Parathyroid adenoma (tissue), 2 donors: Measurements from ENCODE around the gene FBN2.

Experiments used
- H2AFZ ChIP-seq: fragments of 300-600 bp; sonication (generic); one replicate; pipeline ENCODE4 v1.7.0; 2017; ENCODE audit warnings: antibody characterized with exemption, mild to moderate bottlenecking
- H3K27ac ChIP-seq: fragments of 300-600 bp; sonication (generic); one replicate; pipeline ENCODE4 v1.7.0; 2017
- H3K27me3 ChIP-seq: fragments of 300-600 bp; sonication (generic); one replicate; pipeline ENCODE4 v1.7.0; 2017; ENCODE audit warnings: low read length; ENCODE audit not compliant: control insufficient read depth, insufficient read depth
- H3K36me3 ChIP-seq: fragments of 300-600 bp; sonication (generic); one replicate; pipeline ENCODE4 v1.7.0; 2017; ENCODE audit warnings: low read length; ENCODE audit not compliant: control insufficient read depth, insufficient read depth
- H3K4me1 ChIP-seq: fragments of 300-600 bp; sonication (generic); one replicate; pipeline ENCODE4 v1.7.0; 2017; ENCODE audit warnings: control low read depth
- H3K4me2 ChIP-seq: fragments of 300-600 bp; sonication (generic); one replicate; pipeline ENCODE4 v1.7.0; 2017; ENCODE audit warnings: low read length
- H3K4me3 ChIP-seq: fragments of 300-600 bp; sonication (generic); one replicate; pipeline ENCODE4 v1.7.0; 2017; ENCODE audit warnings: low read depth, low read length
- H3K79me2 ChIP-seq: fragments of 300-600 bp; sonication (generic); one replicate; pipeline ENCODE4 v1.7.0; 2017; ENCODE audit warnings: control low read depth
- H3K9ac ChIP-seq: fragments of 300-600 bp; sonication (generic); one replicate; pipeline ENCODE4 v1.7.0; 2017; ENCODE audit warnings: mild to moderate bottlenecking
- H3K9me3 ChIP-seq: fragments of 300-600 bp; sonication (generic); one replicate; pipeline ENCODE4 v1.7.0; 2017; ENCODE audit warnings: low read length; ENCODE audit not compliant: control insufficient read depth
- TF ChIP-seq, protein P1 (sequence below): fragments of 300-600 bp; sonication (generic); IDR thresholded peaks from one replicate; pipeline ENCODE4 v1.7.0; 2017; ENCODE audit warnings: antibody characterized with exemption, mild to moderate bottlenecking
- donor health status: primary hyperparathyroidism.

The FBN2 gene

DNA sequence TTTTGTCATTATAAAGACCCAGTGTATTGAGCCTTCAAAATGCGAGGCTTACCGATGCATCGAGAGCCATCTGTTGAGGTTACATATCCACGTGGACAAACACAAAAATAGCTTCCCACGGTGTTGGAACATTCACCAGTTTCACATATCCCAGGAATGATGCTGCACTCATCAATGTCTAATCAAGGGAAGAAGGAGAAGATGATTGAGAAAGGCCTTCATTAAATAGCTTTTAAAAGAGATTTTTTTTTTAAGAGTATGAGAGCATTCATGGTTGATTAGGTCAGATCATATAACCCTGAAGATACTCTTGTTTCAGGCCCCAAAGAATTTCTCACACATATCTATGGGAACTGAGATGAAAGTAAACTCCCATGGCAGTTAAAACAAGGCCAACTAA lies 129.4 kb downstream of the FBN2 start:
- Histone ChIP-seq H3K9me3 (no peaks in the 10 kb centered on the region), H3K4me3 (no peak overlapping the region), H3K27me3 (no peaks in the 10 kb centered on the region), H3K79me2 (no peaks in the 10 kb centered on the region), H3K27ac (no peak overlapping the region), H2AFZ (no peak overlapping the region), H3K9ac (no peak overlapping the region), H3K4me1 (no peaks in the 10 kb centered on the region), H3K36me3 (no peaks in the 10 kb centered on the region), H3K4me2 (no peak overlapping the region)
- TF ChIP-seq, protein P1, sequence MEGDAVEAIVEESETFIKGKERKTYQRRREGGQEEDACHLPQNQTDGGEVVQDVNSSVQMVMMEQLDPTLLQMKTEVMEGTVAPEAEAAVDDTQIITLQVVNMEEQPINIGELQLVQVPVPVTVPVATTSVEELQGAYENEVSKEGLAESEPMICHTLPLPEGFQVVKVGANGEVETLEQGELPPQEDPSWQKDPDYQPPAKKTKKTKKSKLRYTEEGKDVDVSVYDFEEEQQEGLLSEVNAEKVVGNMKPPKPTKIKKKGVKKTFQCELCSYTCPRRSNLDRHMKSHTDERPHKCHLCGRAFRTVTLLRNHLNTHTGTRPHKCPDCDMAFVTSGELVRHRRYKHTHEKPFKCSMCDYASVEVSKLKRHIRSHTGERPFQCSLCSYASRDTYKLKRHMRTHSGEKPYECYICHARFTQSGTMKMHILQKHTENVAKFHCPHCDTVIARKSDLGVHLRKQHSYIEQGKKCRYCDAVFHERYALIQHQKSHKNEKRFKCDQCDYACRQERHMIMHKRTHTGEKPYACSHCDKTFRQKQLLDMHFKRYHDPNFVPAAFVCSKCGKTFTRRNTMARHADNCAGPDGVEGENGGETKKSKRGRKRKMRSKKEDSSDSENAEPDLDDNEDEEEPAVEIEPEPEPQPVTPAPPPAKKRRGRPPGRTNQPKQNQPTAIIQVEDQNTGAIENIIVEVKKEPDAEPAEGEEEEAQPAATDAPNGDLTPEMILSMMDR: no peak

GRCh38 chr5:128407944-128408343 lies 130.1 kb downstream of the FBN2 start:
- no peak overlapping the region for H3K4me2 ChIP-seq
- no peak overlapping the region for H3K4me3 ChIP-seq
- H3K9ac ChIP-seq: no peak overlapping the region
- H3K27me3 ChIP-seq: no peaks in the 10 kb centered on the region
- TF ChIP-seq, protein P1: no peak
- H3K79me2 ChIP-seq: no peaks in the 10 kb centered on the region
- no peak overlapping the region for H2AFZ ChIP-seq
- H3K36me3 ChIP-seq: no peaks in the 10 kb centered on the region
- no peak overlapping the region for H3K27ac ChIP-seq
- H3K4me1 ChIP-seq: no peaks in the 10 kb centered on the region
- H3K9me3 ChIP-seq: no peaks in the 10 kb centered on the region

- H3K27ac ChIP-seq: no peak overlapping the region
- no peaks in the 10 kb centered on the region for H3K36me3 ChIP-seq
- no peaks in the 10 kb centered on the region for H3K27me3 ChIP-seq
These were observed 131.2 kb downstream of the FBN2 start for GRCh38 chr5:128406803-128407202.

GRCh38 chr5:128405159-128405558 lies 132.9 kb downstream of the FBN2 start:
- Histone ChIP-seq H3K27me3 (no peaks in the 10 kb centered on the region), H2AFZ (no peak overlapping the region), H3K36me3 (no peaks in the 10 kb centered on the region), H3K4me1 (no peaks in the 10 kb centered on the region), H3K9me3 (no peaks in the 10 kb centered on the region), H3K79me2 (no peaks in the 10 kb centered on the region), H3K4me3 (no peak overlapping the region), H3K4me2 (no peak overlapping the region), H3K9ac (no peak overlapping the region), H3K27ac (no peak overlapping the region)
- TF ChIP-seq, protein P1: no peak

More at GRCh38 chr5:128406803-128407202, 131.2 kb downstream of the FBN2 start:
- no peaks in the 10 kb centered on the region for H3K9me3 ChIP-seq
- no peaks in the 10 kb centered on the region for H3K79me2 ChIP-seq
- no peak overlapping the region for H3K9ac ChIP-seq
- no peaks in the 10 kb centered on the region for H3K4me1 ChIP-seq
- H3K4me2 ChIP-seq: no peak overlapping the region
- TF ChIP-seq, protein P1: no peak
- no peak overlapping the region for H2AFZ ChIP-seq
- no peak overlapping the region for H3K4me3 ChIP-seq

GRCh38 chr5:128403333-128403732 lies 134.7 kb downstream of the FBN2 start:
- no peak overlapping the region for H3K27ac ChIP-seq
- no peak overlapping the region for H2AFZ ChIP-seq
- no peaks in the 10 kb centered on the region for H3K4me1 ChIP-seq
- no peaks in the 10 kb centered on the region for H3K36me3 ChIP-seq
- no peaks in the 10 kb centered on the region for H3K79me2 ChIP-seq
- H3K27me3 ChIP-seq: no peaks in the 10 kb centered on the region
- H3K4me2 ChIP-seq: no peak overlapping the region
- TF ChIP-seq, protein P1: no peak
- H3K9me3 ChIP-seq: no peaks in the 10 kb centered on the region
- no peak overlapping the region for H3K4me3 ChIP-seq
- no peak overlapping the region for H3K9ac ChIP-seq
